Activated T-helper 1 cell treated with anti-CD3 and anti-CD28 coated beads, Interleukin-2, amount 50 U/mL, for 16 hours (primary cell): ENCODE measurements around the gene GNS.
A peak's percentile ranks its signal among the peaks of the same experiment; 100 is the strongest.
"Not testable (repeated sequence)": the region's sequence is repeated elsewhere in the genome, so short reads cannot be mapped to it uniquely, and the experiment has no call there.

Source experiments
- DNase-seq, 2 donors: peaks; one replicate each; pipeline ENCODE4 v3.0.0-alpha.2; 2020; ENCODE audit warnings: low read depth in 1 of 2, low spot score in 1 of 2

Gene GNS

GRCh38 chr12:64699504-64700115, 59.6 kb downstream of the GNS start:
- no peak for DNase-seq

DNA sequence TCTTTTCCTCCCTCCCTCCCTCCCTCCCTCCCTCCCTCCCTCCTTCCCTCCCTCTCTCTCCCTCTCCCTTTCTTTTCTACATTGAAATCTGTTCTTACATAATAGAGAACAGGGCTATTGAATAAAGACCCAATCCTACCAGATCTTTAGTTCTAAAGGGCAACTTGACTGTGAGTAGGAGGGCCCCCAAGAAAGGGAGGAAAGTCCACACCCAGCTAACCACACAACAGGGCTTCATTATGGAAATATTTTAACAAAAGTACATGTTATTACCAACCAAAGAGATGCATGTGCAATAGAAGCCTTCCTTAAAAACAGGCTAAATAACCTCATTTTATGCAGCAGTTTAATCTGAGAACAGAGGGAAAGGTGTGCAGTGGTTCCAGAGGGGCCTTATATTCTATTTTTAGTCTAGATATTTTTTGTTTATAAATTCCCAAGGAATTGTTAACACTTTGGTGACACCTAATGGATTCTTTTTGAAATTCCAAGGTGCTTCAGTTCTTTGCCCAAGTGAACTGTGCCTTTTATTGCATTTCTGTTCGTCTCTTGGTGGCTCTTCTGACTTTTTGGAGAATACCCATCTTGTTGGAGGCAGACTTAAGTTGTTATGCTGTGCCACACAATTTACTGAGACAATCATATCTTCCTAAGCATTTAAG, 63.0 kb downstream of the GNS start:
- DNase-seq = no peak

DNA sequence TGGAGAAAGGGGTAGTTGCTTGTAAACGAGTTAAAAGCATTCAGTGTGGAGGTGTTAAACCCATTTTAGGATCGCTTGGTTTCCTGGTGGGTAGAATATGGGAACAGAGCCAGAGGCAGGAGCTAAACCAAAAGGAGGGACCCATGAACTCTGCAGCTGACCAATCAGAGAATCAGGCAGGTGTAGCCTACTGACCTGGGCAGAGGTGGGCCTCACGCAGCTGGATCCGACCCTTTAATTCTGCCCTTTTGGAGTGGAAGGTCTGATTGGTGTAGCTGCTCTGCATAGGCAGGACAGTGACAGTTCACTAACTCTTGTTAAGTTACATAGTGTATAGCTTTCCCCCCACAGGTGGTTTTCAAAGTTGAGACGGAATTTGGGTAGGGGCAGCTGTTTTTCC, 63.7 kb downstream of the GNS start:
- no peak for DNase-seq

DNA sequence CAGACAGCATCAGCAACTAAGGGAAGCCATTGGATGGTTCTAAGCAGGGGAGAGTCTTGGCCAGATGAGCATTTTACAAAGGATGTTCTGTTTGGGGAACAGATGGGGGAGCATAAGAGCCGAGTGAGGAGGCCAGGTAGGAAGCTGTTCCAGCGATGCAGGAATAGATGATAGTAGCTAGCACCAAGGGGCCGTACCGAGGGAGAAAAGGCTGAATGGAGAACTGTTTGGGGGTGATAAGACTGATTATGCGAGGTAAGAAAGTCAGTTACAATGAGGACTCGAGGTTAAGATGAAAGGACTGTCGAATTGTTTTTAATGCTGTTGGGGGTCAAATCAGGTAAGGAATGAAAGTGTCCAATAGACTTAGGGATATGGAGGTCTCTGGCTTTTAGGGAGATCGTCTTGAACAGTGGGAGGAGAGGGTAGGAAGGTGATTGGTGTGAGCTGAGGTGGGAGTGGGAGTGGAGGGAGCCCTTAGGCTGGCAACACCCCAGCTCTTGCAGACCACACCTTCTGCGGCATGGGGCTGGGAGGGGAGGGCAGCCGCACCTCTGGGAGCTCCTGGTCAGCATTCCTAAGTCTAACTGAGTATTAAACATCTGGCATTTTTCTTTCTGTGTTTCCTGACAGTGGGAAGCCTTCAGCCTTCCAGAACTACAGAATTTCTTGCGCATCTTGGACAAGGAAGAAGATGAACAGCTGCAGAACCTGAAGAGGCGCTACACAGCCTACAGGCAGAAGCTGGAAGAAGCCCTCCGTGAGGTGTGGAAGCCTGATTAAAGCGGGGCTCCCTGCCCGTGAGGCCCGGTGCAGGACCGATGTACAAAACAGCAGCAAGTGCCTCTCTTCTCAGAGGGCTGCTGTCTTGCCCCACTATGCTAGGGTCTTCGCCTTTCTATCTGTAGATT, 64.8 kb downstream of the GNS start:
- DNase-seq = no peak

DNA sequence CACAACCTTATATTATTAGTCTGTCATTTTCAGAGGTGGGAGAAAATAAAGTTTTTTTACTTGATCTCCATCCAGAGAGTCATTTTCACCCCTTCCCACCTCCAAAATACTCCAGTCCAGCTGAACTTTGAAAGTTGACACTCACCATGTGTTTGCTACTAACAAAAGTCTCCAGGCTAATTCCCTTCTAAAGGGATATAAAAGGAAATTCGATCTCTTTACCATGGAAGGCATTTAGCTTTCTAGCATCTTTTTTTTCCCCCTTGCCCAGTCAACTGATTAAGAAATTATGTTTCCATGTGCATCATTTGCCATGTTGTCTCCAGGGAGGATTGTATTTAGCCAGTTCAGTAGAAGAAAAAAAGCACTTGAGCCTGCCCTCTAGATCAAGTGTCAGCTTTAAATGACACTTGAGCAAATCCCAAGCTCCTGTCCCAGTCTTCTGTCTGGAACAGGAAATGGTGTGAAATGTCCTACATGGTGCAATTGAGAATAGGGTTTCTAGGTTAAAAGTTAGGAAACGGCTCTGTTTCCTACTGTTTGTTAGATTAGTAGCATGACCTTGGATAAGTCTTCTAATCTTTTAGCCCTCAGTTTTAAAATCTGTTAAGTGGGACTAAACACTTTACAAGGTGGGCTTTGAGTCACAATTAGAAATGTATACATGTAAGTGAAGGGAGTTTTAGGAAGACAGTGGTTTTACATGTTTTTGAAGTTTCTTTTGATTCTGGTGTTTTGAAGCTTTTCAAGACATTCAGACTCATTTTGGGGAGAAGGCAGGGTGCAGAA, 67.2 kb downstream of the GNS start:
- DNase-seq = no peak

- no peak for DNase-seq
These were observed 67.9 kb downstream of the GNS start for GRCh38 chr12:64691227-64691794.

- not testable (repeated sequence) for DNase-seq
These were observed 69.0 kb downstream of the GNS start for GRCh38 chr12:64690236-64690635.

GRCh38 chr12:64688715-64689114, 70.5 kb downstream of the GNS start:
- no peak for DNase-seq

- DNase-seq = no peak
These were observed 71.0 kb downstream of the GNS start for GRCh38 chr12:64688219-64688618.

- DNase-seq = no peak
These were observed 71.4 kb downstream of the GNS start for GRCh38 chr12:64687816-64688215.

DNA sequence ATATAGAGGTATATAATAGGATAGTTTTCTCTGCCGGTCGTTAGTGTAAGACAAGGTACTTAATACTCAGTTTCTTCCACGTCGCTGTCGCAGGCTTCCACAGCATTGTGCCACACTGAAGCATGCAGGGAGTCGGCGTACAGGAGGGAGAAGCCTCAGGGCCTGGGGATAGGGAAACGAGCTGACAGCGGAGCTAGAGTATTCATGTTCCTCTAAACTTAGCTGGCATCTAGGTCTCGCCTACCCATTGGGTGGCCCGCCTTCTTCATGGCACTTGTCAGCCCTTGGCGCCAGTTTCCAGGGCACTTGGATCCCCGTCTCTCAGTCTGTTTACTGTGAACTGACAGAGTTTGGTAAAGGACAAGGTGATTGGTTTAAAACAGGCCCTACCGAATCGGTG, 73.6 kb downstream of the GNS start:
- DNase-seq = no peak

DNA sequence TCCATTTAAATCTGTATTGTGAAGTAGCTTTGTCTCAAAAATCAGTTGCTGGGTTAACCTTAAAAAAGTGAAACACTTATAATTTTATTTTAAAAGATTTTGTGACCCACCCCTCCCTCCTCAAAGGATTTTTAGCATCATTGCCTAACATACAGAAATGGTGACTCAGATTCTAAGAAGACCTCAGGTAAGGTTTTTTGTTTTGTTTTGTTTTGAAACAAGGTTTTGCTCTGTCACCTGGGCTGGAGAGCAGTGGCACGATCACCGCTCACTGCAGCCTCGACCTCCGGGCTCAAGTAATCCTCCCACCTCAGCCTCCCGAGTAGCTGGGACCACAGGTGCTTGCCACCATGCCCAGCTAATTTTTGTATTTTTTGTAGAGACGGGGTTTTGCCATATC, 74.2 kb downstream of the GNS start:
- DNase-seq = no peak

- no peak for DNase-seq
These were observed 75.2 kb downstream of the GNS start for GRCh38 chr12:64683816-64684543.

DNA sequence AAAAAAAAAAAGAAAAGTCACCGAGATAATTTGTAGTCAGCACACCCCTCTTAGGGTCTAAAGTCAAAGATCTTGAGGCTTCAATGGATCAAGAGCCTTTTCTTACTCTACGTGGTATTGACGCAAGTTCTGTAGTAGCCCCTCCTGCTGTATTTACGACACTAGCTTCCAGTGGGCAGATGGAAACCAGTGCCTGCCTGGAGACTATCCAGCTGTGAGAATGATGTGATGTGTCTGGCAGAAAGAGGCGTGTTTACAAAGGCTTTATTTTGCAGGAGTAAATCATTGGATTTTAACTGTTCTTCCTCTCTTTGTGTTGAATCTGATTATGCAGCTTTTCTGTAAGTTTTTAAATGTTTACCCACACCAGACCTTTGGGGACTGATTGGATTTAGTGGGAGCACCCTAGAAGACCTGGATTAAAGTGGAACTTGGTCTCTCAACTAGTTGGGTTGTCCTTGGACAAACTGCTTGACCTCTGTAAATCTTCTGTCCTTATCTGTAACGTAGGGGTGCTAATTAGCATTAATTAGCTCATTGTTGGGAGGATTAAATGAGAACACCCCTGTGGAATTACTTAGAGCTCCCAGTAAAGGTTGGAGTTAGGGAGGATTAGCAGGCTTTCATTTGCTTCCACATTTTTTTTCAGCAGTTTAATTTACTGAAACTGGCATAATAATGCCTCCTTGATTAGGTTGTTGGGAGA, 76.5 kb downstream of the GNS start:
- no peak for DNase-seq

GRCh38 chr12:64681200-64682052, 77.8 kb downstream of the GNS start:
- DNase-seq = no peak

DNA sequence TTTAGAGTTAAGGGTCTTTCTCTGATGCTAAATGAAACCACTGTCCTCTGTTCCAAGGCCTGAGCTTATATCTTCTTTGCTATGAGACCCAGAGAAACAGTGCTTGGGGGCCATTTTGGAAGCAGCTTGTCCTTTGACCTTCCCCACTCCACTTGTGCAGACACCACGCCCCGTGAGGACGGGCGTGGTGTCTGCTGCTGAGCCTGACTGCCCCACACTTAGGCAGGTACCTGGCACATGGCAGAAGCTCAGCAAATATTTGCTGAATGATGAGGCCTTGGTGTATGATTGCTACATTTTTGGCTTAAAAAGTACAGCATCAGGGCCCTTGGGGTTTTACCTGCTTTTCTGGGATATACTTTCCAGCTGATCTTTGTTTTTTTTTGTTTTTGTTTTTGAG, 79.0 kb downstream of the GNS start:
- DNase-seq = no peak

- DNase-seq = peak; percentile 32 to 40
These were observed 79.7 kb downstream of the GNS start for GRCh38 chr12:64679487-64680001.

- DNase-seq = no peak
These were observed 80.4 kb downstream of the GNS start for GRCh38 chr12:64678835-64679234.

- DNase-seq = no peak
These were observed 81.0 kb downstream of the GNS start for GRCh38 chr12:64678248-64678647.
